ENCODE measurements around the gene TEKTIP1. TPM values are rescaled to one million over a fixed set of nuclear protein-coding genes. Genes with fewer than 3 reads are reported as not detected.
"Not testable (repeated sequence)": the region's sequence is repeated elsewhere in the genome, so short reads cannot be mapped to it uniquely, and the experiment has no call there.

The TEKTIP1 gene
- polyA plus RNA-seq, 3 donors: 3.5 to 5.0 (median 4.3) TPM

DNA sequence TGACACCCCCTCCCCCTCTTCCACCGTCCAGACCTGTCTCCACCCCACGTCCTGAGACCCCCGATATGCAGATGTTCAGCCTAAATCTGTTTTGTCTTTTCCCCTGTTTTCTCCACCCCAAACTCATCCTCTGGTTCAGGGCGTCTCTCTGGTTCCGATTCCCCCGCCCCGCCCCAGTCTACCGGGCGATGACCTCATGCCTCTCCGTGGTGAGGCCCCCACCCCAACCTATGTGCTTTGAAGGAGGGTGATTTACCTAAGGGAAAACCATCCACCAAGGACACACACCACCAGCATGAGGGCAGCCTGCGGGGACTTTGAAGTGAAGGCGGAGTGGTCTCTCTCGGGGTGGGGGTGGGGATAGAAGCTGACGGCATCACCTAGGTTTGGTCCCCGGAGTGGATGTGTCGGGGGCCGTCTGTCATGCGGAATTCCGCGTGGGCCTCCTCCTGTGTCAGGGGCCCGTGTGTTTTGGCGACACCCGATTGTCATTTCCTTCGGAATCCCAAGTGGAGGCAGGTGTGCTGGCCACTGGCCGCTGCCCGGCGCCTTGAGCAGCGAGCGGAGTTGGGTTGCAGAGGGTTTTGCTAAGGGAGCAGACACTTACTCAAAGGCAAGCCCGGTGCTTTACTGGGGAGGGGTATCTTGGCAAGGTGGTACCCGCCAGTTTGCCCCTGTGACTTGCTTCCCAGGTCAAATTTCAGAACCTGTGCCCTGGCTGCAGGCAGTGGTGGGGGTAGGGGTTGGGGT is 31.4 kb upstream of the TEKTIP1 start:
- no peak for DNase-seq (ENCODE audit: low read depth in 3 of 3, low spot score in 2 of 3)

DNA sequence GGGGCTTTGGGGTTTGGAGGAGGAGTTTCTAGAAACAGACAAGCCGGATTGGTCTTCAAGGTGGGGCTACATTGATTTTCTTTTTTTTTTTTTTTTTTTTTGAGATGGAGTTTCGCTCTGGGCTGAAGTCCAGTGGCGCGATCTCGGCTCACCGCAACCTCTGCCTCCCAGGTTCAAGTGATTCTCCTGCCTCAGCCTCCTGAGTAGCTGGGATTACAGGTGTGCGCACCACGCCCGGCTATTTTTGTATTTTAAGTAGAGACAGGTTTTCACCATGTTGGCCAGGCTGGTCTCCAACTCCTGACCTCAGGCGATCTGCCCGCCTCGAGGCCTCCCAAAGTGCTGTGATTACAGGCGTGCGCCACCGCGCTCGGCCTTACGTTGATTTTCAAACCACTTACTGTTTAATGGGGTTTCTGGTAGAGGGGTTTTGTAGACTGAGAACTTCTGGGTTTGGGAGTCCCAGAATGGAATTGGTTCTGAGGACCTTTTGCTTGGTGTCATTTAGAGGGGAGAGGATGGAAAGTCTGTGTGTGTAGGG is 30.8 kb upstream of the TEKTIP1 start:
- not testable (repeated sequence) for DNase-seq (ENCODE audit: low read depth in 3 of 3, low spot score in 2 of 3)

DNA sequence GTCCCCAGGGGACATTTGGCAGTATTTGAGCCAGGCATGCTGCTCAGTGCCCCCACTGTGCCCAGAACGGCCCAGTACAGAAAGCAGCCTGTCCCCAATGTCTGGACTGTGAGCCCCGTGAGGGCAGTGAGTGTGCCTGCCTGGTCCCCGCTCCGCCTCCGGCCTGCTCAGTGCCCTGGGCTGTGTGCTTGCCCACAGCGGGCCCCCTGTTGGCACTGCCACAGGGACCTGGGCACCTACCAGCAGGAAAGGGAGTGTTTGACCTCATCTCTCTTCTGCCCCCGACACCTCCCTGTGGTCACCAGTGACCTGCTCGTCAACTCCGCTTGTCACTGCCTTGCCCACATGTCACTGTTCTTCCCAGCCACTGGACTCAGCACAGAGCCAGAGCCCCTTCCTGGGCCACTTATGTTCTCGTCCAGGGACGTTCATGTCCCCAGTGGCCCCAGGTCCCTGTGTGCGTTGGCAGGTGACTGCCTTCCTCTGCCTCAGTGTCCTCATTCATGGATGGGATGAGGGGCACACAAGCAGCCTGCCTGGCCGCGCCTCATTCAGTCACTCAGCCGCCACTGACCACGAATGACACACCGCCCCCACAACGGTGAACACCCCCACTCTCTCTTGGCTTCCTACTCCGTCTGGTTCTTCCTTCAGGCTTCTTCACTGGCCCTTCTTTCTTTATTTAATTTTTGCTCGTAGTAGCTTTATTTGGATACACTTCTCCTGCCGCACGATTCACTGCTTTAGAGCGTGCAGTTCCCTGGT is 30.0 kb upstream of the TEKTIP1 start:
- no peak for DNase-seq (ENCODE audit: low read depth in 3 of 3, low spot score in 2 of 3)

DNA sequence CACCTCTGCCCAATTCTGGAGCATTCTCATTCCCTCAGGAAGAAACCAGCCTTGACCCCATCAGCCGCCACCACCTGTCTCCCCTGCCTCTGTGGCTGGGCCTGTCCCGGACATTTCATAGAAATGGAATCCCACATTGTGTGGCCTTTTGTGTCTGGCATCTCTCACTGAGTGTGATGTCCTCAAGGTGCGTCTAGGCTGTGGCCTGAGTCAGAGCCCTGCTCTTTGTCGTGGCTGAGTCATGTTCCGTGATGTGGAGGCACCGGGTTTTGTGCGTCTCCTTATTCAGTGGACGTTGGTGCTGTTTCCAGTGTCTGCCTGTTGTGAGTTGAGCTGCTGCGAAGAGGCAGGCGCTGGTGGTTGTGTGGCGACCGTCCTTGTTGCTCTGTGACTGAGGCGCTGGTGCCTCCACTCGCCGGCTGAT is 29.4 kb upstream of the TEKTIP1 start:
- no peak for DNase-seq (ENCODE audit: low read depth in 3 of 3, low spot score in 2 of 3)

DNA sequence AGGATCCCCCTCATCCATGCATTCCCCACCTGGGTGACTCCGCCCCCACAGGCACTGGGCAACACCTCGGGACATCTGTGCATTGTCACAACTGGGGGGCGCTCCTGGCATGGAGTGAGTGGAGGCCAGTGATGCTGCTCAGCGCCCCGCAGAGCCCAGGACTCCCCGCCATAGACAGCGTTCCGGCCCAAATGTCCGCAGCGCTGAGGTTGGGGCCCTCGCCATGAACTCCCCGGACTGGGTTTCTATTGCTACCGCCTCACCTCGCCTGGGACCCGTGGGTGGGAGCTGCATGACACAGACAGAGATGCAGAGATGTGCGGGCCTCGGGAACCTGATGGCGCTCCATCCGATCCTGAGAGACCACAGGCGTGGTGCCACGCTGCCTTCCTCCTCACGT is 28.2 kb upstream of the TEKTIP1 start:
- no peak for DNase-seq (ENCODE audit: low read depth in 3 of 3, low spot score in 2 of 3)

DNA sequence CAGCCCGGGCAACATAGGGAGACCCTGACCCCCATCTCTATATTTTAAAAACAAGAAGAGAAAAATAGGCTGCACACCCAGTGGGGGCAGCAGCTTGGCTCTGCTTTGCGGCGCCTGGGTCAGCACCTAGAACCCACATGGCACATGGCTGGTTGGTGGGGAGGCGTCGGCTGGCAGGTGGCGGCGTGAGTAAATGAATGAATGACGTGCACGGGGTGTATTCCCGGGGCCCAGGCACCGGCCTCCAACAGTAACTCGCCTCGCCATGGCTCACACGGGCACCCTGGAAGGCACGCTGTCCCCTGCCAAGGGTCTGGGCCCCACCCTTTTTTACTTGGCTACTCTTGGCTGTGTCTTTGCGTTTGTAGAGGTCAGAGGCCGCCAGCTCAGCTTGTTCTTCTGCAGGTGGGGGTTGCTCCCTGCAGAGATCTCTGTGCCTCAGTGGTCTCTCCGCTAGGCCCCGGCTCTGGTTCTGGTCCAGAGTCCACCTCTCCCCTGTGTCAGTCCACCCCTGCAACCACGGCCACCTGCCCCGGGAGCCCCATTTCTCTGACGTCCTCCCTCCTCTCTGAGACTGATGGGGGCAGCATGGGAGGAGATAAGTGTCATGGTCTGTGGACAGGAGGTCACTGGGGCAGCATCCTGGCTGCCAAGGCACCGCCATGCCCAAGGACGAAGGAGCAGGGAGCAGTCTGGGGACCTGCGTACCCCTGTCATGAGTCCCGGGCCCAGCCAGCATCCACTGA is 27.3 kb upstream of the TEKTIP1 start:
- DNase-seq (ENCODE audit: low read depth in 3 of 3, low spot score in 2 of 3): no peak

DNA sequence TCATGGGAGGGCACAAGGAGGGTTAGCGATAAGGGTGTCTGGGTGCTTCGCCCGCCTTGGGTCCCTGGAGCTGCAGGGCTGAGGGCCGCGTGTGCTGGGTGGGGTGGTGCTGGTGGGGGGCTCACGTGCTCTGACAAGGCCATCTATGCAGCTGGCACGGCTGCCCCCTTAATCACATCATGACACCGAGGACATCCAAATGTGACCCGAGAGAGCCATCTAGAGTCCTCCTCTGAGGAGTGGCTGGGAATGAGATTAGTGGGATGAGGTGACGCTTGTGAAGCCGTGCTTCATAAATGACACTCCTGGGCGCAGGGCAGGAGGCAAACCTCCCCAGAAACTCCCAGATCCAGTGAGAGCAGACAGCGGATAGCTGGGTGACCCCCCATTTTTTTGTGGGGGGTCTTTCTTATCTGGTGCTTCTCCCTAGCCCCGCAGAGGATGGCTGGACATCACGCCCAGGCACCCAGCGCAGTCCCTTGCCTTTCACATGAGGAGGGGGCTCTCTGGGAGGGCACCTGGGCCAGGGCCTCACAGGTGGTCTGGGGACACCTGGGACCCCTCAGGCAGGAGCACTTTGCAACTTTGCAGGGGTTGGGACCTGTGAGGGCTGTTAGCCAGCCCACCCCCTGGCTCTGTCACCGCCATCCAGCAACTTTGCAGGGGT is 26.3 kb upstream of the TEKTIP1 start:
- no peak for DNase-seq (ENCODE audit: low read depth in 3 of 3, low spot score in 2 of 3)

DNA sequence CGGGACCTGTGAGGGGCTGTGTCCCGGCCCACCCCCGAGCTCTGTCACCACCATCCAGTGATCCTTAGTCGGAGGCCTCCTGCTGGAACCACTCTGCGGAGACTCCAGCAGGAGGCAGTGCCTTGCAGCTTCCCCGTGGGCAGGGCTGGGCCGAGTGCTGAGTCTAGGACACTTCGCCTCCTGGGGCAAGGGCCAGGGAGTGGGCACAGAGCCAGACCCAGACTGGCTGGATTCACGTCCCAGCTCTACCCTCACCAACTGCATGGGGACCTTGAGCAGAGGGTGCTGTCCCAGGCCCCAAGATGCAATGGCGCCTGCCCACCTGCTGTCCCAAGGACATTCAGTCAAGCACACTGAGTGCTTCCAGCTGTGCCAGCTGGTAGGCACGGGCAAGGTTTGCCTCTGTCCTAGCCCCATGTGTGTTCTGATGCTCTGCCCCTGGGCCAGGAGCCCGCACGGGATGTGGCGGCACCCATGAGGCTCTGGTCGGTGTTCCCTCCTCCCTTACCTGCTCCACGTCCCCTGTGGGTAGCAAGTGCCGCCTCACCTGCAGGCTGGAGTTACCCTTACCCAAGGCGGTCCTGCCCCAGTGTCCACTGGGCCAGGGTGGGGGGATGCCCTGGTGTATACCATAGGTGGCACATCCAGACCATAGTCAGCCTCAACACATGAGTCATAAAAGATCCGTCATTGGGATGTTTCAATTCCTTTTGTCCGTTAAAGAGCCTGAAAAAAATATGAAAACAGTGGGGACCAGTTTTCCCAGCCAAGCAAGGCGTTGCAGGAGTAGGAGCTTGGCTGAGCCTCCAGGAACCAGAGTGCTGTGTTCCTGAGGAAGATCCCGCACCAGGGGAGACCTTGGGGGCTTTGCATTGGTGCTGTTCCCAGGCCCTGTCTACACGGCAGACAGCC is 25.5 kb upstream of the TEKTIP1 start:
- DNase-seq (ENCODE audit: low read depth in 3 of 3, low spot score in 2 of 3): no peak

DNA sequence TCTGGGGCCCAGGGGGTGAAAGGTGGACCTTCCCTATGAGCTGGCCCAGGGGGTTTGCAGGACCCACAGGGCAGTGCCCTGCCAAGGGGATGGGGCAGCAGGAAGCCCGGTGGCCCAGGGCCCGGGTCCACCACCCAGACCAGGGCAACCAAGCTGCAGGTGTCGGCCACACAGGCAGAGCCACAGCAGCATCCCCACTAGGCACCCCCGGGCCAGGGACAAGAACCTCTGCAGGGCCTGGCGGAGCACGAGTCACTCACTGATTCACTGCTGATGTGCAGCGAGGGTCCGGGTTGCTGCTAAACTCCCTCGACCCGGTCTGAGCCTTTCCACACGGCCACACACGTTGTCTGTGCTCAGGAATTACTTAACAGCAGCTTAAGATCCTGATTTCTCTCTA is 24.0 kb upstream of the TEKTIP1 start:
- no peak for DNase-seq (ENCODE audit: low read depth in 3 of 3, low spot score in 2 of 3)

DNA sequence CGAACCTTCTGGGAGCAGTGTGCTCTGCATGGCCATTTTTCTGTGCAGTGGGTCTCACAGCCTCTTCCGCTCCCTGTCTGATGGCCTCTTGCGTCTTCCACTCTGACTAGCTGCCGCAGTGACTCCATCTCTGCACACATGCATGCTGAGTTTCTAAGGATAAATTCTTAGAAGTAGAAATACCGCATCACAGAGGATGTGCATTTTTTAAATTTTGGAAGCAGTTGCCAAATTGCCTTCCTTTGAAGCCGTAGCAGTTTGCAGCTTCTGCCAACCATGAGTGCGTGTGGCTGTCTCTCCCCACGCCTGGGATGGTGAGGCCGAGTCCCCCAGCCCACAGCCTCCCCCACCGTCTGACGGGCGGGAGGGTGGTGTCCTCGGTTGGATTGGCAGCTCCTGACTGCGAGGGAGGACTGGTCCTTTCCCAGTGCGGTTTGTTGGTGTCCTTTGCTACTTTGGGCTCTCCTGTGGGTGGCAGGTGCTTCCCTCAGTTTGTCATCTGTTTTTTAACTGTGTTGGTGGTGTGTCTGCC is 23.0 kb upstream of the TEKTIP1 start:
- DNase-seq (ENCODE audit: low read depth in 3 of 3, low spot score in 2 of 3): no peak

DNA sequence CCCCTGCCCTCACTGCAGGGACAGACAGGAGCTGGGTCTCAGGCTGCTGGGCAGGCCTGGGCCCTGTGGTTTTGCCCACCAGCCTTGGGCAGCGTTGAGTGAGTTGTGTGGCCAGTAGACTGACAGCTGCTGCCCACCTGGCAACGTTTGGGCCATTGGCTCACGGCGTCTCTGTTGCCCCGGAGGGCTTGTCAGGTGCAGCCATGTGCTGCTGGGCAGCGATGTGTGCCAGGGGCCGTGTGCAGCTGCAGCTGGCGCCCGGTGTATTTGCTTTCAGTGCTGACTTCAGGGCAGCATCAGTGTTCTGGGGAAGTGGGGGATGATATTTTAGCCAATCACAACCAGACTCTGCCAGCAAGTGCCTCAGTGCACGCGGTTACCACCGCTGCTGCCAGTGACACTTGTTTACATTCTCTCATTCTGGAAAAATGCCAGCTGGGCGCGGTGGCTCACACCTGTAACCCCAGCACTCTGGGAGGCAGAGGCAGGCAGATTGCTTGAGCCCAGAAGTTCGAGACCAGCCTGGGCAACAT is 22.2 kb upstream of the TEKTIP1 start:
- no peak for DNase-seq (ENCODE audit: low read depth in 3 of 3, low spot score in 2 of 3)

DNA sequence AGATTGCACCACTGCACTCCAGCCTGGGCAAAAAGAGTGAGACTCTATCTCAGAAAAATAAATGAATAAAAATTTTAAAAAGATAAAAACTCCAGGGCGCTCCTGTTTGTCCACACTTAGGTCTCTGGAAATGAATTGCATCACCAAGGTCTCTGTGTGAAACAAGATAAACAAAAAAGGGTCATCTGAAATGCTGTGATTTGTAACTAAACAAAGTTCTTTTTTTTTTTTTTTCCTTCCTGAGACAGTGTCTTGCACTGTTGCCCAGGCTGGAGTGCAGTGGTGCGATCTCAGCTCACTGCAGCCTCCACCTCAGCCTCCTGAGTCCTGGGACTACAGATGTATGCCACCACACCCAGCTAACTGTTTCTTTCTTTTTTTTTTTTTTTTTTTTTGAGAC is 21.3 kb upstream of the TEKTIP1 start:
- DNase-seq (ENCODE audit: low read depth in 3 of 3, low spot score in 2 of 3): no peak

DNA sequence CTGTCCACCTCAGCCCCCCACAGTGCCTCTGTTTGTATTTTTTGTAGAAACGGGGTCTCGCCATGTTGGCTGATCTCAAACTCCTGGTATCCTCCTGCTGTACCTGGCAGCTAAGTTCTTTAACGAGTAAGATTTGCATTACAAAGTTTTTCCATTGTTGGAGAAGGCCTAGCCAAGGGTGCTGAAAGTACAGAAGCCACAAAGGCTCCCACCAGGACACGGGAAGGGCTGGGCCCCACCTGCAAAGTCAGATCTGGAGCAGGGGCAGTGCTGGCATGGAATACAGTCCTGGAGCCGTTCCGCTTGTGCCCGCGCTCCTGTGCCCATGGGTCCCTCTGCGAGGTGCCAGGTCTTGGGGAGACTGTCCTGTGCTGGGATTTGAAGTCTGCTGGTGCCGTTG is 20.7 kb upstream of the TEKTIP1 start:
- DNase-seq (ENCODE audit: low read depth in 3 of 3, low spot score in 2 of 3): no peak

DNA sequence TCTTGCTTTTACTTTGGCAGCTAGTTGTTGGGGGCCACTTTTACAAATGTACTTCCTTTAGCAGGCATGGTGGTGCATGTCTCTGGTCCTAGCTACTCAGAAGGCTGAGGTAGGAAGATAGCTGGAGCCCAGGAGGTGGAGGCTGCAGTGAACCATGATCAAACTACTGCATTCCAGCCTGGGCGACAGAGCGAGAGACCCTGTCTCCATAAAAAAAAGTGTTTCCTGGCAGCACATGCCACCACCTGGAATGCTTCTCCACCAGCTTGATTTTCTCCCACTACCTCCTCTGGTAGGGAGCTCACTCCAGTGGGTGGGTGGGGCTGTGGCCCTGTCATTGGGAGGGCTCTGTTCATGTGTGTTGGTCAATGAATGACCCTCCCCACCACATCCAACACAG is 20.3 kb upstream of the TEKTIP1 start:
- no peak for DNase-seq (ENCODE audit: low read depth in 3 of 3, low spot score in 2 of 3)

DNA sequence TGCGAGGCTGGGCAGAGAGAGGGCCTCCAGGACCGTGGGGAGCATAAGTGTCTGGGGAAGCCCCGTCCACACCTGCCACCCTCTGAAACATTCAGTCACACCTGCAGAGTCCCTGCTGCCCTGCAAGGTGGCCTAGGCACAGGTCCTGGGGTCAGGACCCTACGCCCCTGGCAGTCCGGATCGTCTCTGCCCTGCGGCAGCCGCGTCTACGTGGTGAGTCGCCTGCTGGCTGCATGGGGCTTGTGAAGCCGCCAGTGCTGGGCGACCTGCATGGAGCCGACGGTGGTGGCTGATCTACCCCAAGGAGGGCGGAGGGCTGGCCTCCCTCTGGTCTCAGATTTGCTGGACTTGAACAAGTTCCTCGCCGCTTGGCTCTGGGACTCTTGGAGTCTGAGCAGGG is 19.8 kb upstream of the TEKTIP1 start:
- no peak for DNase-seq (ENCODE audit: low read depth in 3 of 3, low spot score in 2 of 3)

DNA sequence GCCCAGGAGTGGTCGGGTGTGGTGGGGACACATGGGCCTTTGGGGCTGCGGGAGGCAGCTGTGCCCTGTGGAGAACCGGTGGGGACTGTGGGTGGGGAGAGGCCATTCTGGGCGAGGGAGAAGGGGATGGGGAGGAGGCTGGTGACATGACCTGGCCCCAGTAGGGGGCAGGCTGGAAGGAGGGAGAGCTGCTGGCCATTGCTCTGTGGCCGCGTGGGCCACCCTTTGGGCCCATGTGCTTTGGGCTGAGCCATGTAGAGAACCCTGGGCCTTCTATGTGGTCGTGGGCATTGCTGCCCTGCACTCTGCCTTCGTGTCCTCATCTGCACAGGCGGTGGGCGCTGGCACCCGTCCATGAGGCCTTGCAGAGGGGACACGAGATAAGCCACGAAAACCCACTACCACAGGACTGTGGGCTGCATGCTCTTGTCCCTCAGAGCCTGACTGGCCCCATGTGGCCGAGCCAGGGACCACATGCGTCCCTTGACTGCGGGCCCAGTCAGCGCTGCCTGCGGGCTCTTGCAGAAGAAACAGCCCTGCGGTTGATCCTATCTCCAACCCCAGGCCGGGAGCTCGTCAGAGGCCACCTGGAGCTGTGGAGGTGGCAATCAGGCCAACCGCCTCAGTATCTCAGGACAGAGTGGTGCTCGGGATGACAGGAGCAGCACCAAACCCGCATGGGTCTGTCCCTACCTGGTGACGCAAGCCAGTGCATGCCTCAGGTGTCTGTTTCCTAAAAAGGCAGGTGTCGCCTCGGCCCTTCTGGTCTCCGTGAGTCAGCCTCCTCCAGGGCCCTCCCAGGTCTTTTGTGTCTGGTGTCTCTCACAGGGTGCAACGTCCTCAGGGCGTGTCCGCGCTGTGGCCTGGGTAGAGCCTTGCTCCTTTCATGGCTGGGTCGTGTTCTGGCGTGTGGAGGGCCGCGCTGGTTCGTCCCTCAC is 18.5 kb upstream of the TEKTIP1 start:
- no peak for DNase-seq (ENCODE audit: low read depth in 3 of 3, low spot score in 2 of 3)

DNA sequence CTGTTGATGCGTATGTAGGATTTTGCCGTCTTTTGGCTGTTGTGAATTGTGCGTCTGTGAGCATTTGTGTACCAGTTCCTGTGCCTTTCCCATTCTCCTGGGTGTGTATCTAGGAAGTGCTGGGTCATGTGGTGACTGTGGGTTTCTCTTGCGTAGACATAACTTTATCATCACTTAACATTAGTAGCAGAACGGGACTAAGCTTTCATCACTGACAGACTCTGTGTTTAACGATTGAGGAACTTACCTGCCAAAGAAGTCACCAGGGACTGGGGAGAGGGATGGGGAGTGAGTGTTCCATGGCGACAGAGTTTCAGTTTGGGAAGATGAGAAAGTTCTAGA is 17.9 kb upstream of the TEKTIP1 start:
- DNase-seq (ENCODE audit: low read depth in 3 of 3, low spot score in 2 of 3): no peak

All from right renal cortex interstitium (tissue), 3 donors.